Tibial nerve (tissue), 4 donors: Measurements from ENCODE around the gene SPATA9. TPM values are rescaled to one million over a fixed set of nuclear protein-coding genes. Genes with fewer than 3 reads are reported as not detected.
A peak's percentile ranks its signal among the peaks of the same experiment; 100 is the strongest.

Experiments
- DNase-seq, 2 donors: peaks; one replicate each; pipeline ENCODE4 v3.0.0-alpha.2; 2019; ENCODE audit warnings: low spot score in 2 of 2
- H3K27ac ChIP-seq, 4 donors: fragments of 200-600 bp; sonication (generic) in 3 of 4; one replicate each; pipeline ENCODE4 v1.5.1; 2017 to 2019; ENCODE audit warnings: mild to moderate bottlenecking in 1 of 4
- H3K27me3 ChIP-seq, 2 donors: fragments of 200-600 bp; sonication (generic) in 1 of 2; one replicate each; pipeline versions ENCODE4 v1.5.1 to v1.6.0; 2017 to 2019
- H3K36me3 ChIP-seq, 3 donors: fragments of 200-600 bp; sonication (generic); one replicate each; pipeline ENCODE4 v1.5.1; 2018 to 2019
- H3K4me1 ChIP-seq, 4 donors: fragments of 200-600 bp; sonication (generic) in 3 of 4; one replicate each; pipeline ENCODE4 v1.5.1; 2017 to 2019
- H3K4me3 ChIP-seq, 4 donors: fragments of 200-600 bp; sonication (generic) in 3 of 4; one replicate each; pipeline ENCODE4 v1.5.1; 2017 to 2019; ENCODE audit warnings: mild to moderate bottlenecking in 1 of 4, moderate library complexity in 1 of 4
- H3K9me3 ChIP-seq, 4 donors: fragments of 200-600 bp; sonication (generic) in 3 of 4; one replicate each; pipeline ENCODE4 v1.5.1; 2017 to 2019
- EP300 ChIP-seq, 2 donors: sonication (generic); formaldehyde crosslinking; IDR thresholded peaks; one replicate each; pipeline ENCODE4 v1.6.1; 2017; ENCODE audit warnings: antibody characterized with exemption in 2 of 2, mild to moderate bottlenecking in 1 of 2
- POLR2A ChIP-seq, 2 donors: fragments of 450-650 bp; IDR thresholded peaks; one replicate each; pipeline ENCODE4 v1.6.1; 2017; ENCODE audit warnings: antibody characterized with exemption in 2 of 2, mild to moderate bottlenecking in 2 of 2, moderate library complexity in 2 of 2
- WGBS, 2 donors: methylation state at CpG; one replicate each; pipeline ENCODE4 v1.1.5; 2018; 5-methylcytosine and 5-hydroxymethylcytosine counted together
- total RNA-seq, 4 donors: library from RNA; depleted of rRNA; stranded (reverse); fragments of >200 nt; gene quantifications; one replicate each; pipeline ENCODE4 v1.1.0, GENCODE V29; 2016
- TF ChIP-seq, protein P1 (sequence below), 5 experiments: fragments of 200-600 bp in 3 of 5; fragments of 450-650 bp in 2 of 5; sonication (generic) in 3 of 5; IDR thresholded peaks; one replicate each; pipeline ENCODE4 v1.5.1; 2016 to 2019; ENCODE audit warnings: antibody characterized with exemption in 5 of 5, mild to moderate bottlenecking in 3 of 5, moderate library complexity in 2 of 5

Gene SPATA9
- total RNA-seq, 4 donors from 2014 or later: 1.2 TPM; not detected in 3

DNA sequence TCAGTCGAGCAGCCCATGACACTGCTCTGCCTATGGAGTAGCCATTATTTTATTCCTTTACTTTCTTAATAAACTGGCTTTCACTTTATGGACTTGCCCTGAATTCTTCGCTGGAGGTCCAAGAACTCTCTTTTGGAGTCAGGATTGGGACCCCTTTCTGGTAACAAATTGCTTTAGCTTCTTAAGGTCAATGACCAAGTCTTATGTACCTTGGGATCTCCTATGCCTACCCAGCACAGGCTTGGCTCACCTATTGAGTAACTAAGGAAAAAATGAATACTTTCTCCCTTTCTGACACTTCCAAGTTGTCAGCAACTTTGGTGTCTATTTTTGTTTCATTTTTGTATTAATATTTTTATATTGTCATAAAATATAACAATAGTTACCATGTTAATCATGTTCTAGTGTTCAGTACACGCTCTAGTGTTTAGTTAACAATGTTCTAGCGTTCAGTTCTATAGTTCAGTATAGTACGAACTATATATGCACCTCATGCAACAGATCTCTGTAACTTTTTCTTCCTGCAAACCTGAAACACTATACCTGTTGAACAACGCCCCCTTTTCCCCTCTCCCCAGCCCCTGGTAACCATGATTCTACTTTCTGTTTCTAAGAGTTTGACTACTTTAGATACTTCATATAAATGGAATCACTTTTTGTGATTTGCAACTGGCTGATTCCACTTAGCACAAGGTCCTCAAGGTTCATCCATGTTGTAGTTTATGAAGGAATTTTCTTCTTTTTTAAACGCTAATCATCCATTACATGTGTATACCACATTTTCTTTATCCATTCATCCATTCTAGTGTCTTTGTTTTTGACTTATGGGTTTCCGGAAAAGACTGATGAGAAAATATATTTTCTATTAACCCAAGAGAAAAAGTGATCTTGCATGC is 46.6 kb upstream of the SPATA9 start:
- no peaks in the 10 kb centered on the region for H3K36me3 ChIP-seq
- peaks cover 0 to 64% (median 29%) of the 10 kb centered on the region in 4 donors for H3K4me1 ChIP-seq
- TF ChIP-seq, protein P1, sequence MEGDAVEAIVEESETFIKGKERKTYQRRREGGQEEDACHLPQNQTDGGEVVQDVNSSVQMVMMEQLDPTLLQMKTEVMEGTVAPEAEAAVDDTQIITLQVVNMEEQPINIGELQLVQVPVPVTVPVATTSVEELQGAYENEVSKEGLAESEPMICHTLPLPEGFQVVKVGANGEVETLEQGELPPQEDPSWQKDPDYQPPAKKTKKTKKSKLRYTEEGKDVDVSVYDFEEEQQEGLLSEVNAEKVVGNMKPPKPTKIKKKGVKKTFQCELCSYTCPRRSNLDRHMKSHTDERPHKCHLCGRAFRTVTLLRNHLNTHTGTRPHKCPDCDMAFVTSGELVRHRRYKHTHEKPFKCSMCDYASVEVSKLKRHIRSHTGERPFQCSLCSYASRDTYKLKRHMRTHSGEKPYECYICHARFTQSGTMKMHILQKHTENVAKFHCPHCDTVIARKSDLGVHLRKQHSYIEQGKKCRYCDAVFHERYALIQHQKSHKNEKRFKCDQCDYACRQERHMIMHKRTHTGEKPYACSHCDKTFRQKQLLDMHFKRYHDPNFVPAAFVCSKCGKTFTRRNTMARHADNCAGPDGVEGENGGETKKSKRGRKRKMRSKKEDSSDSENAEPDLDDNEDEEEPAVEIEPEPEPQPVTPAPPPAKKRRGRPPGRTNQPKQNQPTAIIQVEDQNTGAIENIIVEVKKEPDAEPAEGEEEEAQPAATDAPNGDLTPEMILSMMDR (IDR thresholded peaks at IDR 0.05): no peak
- TF ChIP-seq EP300 (IDR thresholded peaks at IDR 0.05): no peak
- TF ChIP-seq POLR2A (IDR thresholded peaks at IDR 0.05): no peak
- H3K27me3 ChIP-seq: no peaks in the 10 kb centered on the region
- 91% methylated on average over 8 of the region's 8 CpGs for WGBS, 2 donors
- no peaks in the 10 kb centered on the region for H3K9me3 ChIP-seq
- peak overlapping the region; percentile 73 to 100 (median 96) for H3K27ac ChIP-seq
- DNase-seq: no peak
- no peak overlapping the region for H3K4me3 ChIP-seq

DNA sequence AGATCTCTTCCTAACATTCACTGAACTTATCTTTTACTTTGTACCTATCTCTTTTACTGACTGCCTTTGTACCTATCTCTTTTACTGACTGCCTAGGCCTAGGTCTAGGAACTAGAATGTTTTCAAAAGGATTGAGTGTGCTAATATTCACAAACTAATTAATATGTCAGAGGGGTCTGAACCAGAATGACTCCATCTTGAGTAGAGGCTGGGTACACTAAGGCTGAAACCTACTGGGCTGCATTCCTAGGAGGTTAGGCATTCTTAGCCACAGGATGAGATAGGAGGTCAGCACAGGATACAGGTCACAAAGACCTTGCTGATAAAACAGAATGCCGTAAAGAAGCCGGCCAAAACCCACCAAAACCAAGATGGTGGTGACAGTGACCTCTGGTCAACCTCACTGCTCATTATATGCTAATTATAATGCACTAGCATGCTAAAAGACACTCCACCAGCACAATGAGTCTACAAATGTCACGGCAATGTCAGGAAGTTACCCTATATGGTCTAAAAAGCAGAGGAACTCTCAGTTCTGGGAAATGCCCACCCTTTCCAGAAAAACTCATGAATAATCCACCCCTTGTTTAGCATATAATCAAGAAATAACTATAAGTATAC is 45.8 kb upstream of the SPATA9 start:
- Histone ChIP-seq H3K36me3 (no peaks in the 10 kb centered on the region), H3K27me3 (no peaks in the 10 kb centered on the region), H3K9me3 (no peaks in the 10 kb centered on the region), H3K4me3 (no peak overlapping the region), H3K4me1 (peaks cover 0 to 59% (median 28%) of the 10 kb centered on the region in 4 donors), H3K27ac (peak overlapping the region in 3 of 4 donors; percentile 6 to 100 (median 98))
- WGBS, 2 donors: 81 to 83% methylated on average over 3 of the region's 3 CpGs
- no peak for TF ChIP-seq POLR2A (IDR thresholded peaks at IDR 0.05)
- TF ChIP-seq, protein P1 (IDR thresholded peaks at IDR 0.05): no peak
- no peak for TF ChIP-seq EP300 (IDR thresholded peaks at IDR 0.05)
- DNase-seq: no peak

DNA sequence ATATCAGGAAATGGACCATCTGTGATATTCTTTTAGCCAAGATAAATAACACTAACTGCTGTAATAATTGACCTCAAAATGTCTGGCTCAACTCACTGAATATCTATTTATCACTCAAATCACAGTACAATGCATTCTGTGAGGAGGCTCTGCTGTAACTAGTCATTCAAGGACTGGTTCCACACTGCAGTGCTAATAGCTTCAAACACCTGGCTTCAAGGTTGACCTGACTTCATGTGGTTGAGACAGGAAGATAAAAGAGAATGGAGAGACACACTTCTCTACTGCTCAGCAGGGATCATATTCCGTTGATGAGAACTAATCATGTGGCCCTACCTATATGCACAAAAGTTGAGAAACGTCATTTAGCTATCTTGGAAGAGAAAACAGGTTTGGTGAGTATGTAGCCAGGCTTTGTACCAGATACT is 45.0 kb upstream of the SPATA9 start:
- DNase-seq: no peak
- Histone ChIP-seq H3K4me3 (no peak overlapping the region), H3K9me3 (no peaks in the 10 kb centered on the region), H3K27ac (peak overlapping the region in 3 of 4 donors; percentile 22 to 100 (median 98)), H3K36me3 (no peaks in the 10 kb centered on the region), H3K27me3 (no peaks in the 10 kb centered on the region), H3K4me1 (peaks cover 0 to 65% (median 25%) of the 10 kb centered on the region in 4 donors)
- TF ChIP-seq EP300 (IDR thresholded peaks at IDR 0.05): no peak
- no peak for TF ChIP-seq POLR2A (IDR thresholded peaks at IDR 0.05)
- TF ChIP-seq, protein P1 (IDR thresholded peaks at IDR 0.05): no peak
- WGBS, 2 donors: 62 to 79% methylated on average over 2 of the region's 2 CpGs

DNA sequence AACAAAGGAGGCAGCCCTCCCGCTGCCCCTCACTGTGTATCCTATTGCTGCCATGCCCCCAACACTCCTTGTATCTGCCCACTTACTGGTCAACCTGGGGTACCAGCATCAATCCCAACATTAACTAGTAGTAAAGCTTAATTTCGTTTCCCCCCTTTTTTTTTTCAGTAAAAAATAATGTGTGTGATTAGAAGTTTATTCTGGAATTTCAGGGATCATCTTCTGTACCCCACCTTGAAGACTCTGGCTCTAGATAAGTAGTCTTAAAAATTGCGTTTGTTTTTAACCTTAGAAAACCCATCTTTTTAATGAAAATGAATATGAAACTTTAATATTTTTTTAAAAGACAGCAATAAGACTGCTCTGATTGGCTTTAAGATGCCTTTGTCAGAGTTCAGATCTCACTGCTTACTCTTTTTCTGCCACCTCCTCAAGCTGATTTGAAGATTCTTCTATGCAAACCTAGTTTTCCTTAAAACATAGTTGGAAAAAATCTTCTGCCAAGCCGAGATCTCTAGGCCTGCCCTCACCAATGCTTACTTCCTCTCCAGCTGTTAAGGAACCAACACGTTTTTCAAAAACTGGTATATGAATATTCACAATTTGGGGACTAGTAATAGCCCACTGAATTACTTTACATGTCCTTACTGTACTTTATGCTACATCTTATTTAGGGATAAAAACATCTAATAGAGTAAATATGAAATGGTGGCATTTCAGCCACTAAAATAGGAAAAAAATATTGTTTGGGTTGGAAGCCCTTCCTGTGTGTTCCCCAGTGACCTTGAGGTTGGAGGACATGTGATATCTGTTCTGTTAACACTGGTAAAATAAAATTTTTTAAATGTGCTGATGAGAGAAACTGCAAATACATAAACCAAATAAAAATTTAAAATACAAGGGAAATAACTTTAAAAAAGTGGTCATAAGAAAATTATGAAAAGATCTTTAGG is 44.3 kb upstream of the SPATA9 start:
- no peaks in the 10 kb centered on the region for H3K27me3 ChIP-seq
- no peak overlapping the region for H3K4me3 ChIP-seq
- no peaks in the 10 kb centered on the region for H3K9me3 ChIP-seq
- 56% methylated on average over 5 of the region's 5 CpGs for WGBS, 2 donors
- H3K27ac ChIP-seq: peak overlapping the region in 3 of 4 donors; percentile 22 to 100 (median 98)
- no peak for TF ChIP-seq POLR2A (IDR thresholded peaks at IDR 0.05)
- TF ChIP-seq, protein P1 (IDR thresholded peaks at IDR 0.05): no peak
- TF ChIP-seq EP300 (IDR thresholded peaks at IDR 0.05): no peak
- H3K4me1 ChIP-seq: peaks cover 0 to 71% (median 25%) of the 10 kb centered on the region in 4 donors
- DNase-seq: no peak
- H3K36me3 ChIP-seq: no peaks in the 10 kb centered on the region
